GM10847 (cell line): ENCODE measurements around the gene NUSAP1.
A peak's percentile ranks its signal among the peaks of the same experiment; 100 is the strongest.

Source experiments
- POLR2A ChIP-seq: IDR thresholded peaks from 2 replicates; pipeline ENCODE4 v1.6.1; 2011; ENCODE audit not compliant: insufficient read length; ENCODE audit errors: extremely low read depth

Gene NUSAP1

GRCh38 chr15:41323611-41324010, 9.1 kb upstream of the NUSAP1 start:
- no peak for TF ChIP-seq POLR2A

GRCh38 chr15:41331281-41331680, 1.4 kb upstream of the NUSAP1 start:
- TF ChIP-seq POLR2A, result no peak

GRCh38 chr15:41331833-41332193, 868 bp upstream of the NUSAP1 start:
- TF ChIP-seq POLR2A, result no peak

GRCh38 chr15:41333026-41333562, 413 bp downstream of the NUSAP1 start:
- peak; percentile 1 for TF ChIP-seq POLR2A

- no peak for TF ChIP-seq POLR2A
Measured at GRCh38 chr15:41334293-41335120, 1.8 kb downstream of the NUSAP1 start.

- no peak for TF ChIP-seq POLR2A
Measured at GRCh38 chr15:41336549-41336948, 3.9 kb downstream of the NUSAP1 start.

GRCh38 chr15:41337047-41337446, 4.4 kb downstream of the NUSAP1 start:
- TF ChIP-seq POLR2A, result no peak

GRCh38 chr15:41337631-41338522, 5.2 kb downstream of the NUSAP1 start:
- no peak for TF ChIP-seq POLR2A

GRCh38 chr15:41340189-41340695, 7.6 kb downstream of the NUSAP1 start:
- TF ChIP-seq POLR2A, result no peak

- TF ChIP-seq POLR2A, result no peak
Measured at GRCh38 chr15:41341519-41341918, 8.8 kb downstream of the NUSAP1 start.

GRCh38 chr15:41347236-41347635, 14.6 kb downstream of the NUSAP1 start:
- TF ChIP-seq POLR2A, result no peak

GRCh38 chr15:41350057-41350717, 17.5 kb downstream of the NUSAP1 start:
- no peak for TF ChIP-seq POLR2A

GRCh38 chr15:41354371-41354770, 21.7 kb downstream of the NUSAP1 start:
- TF ChIP-seq POLR2A, result no peak

GRCh38 chr15:41367418-41367817, 34.7 kb downstream of the NUSAP1 start:
- TF ChIP-seq POLR2A, result no peak

GRCh38 chr15:41377978-41378377, 45.3 kb downstream of the NUSAP1 start:
- no peak for TF ChIP-seq POLR2A
